22Rv1 (cell line): ENCODE data around the gene COTL1.

Experiments used
- CTCF ChIP-seq: fragments of 450-650 bp; IDR thresholded peaks from 2 replicates; pipeline ENCODE4 v1.5.1; 2017; ENCODE audit warnings: mild to moderate bottlenecking
- ZFX ChIP-seq: fragments of 450-650 bp; IDR thresholded peaks from 2 replicates; pipeline ENCODE4 v1.6.1; 2017; ENCODE audit warnings: antibody characterized with exemption, borderline replicate concordance

GRCh38 chr16:84524346-84524920, 93.4 kb downstream of the COTL1 start:
- TF ChIP-seq CTCF (no peak), ZFX (no peak)
